ENCODE measurements around the gene TMPRSS7.

TMPRSS7 gene

DNA sequence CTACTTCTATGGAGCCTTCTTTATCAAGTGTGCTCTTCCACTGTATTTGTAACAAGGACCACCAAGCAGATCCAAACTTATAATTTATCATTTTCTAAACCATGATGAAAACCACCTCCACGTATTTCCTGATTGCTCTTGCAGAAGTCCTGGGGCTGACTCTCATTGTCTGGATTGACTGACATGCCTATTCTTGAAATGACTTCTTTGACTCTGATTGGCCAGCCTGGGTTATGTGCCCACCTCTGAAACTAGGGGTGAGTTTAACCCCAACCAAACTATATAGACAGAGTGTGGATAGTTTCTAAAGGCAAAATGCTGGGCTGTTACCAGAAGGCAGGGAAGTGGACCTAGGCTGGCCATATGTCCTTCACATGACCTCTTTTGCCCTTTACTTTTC is 12.7 kb downstream of the TMPRSS7 start:
- Histone ChIP-seq H3K9me3 (ENCODE audit: control insufficient read depth, low read length) (no peaks in the 10 kb centered on the region), H3K79me2 (no peaks in the 10 kb centered on the region), H3K4me3 (ENCODE audit: low read depth, low read length) (no peak overlapping the region), H3K27me3 (ENCODE audit: control insufficient read depth, insufficient read depth, low read length) (no peaks in the 10 kb centered on the region), H3K4me1 (no peaks in the 10 kb centered on the region), H3K4me2 (ENCODE audit: low read length) (no peak overlapping the region), H3K27ac (no peak overlapping the region), H3K36me3 (ENCODE audit: control insufficient read depth, insufficient read depth, low read length) (no peaks in the 10 kb centered on the region), H2AFZ (no peak overlapping the region), H3K9ac (no peak overlapping the region)
- TF ChIP-seq, protein P1, sequence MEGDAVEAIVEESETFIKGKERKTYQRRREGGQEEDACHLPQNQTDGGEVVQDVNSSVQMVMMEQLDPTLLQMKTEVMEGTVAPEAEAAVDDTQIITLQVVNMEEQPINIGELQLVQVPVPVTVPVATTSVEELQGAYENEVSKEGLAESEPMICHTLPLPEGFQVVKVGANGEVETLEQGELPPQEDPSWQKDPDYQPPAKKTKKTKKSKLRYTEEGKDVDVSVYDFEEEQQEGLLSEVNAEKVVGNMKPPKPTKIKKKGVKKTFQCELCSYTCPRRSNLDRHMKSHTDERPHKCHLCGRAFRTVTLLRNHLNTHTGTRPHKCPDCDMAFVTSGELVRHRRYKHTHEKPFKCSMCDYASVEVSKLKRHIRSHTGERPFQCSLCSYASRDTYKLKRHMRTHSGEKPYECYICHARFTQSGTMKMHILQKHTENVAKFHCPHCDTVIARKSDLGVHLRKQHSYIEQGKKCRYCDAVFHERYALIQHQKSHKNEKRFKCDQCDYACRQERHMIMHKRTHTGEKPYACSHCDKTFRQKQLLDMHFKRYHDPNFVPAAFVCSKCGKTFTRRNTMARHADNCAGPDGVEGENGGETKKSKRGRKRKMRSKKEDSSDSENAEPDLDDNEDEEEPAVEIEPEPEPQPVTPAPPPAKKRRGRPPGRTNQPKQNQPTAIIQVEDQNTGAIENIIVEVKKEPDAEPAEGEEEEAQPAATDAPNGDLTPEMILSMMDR (IDR thresholded peaks at IDR 0.05), result no peak

DNA sequence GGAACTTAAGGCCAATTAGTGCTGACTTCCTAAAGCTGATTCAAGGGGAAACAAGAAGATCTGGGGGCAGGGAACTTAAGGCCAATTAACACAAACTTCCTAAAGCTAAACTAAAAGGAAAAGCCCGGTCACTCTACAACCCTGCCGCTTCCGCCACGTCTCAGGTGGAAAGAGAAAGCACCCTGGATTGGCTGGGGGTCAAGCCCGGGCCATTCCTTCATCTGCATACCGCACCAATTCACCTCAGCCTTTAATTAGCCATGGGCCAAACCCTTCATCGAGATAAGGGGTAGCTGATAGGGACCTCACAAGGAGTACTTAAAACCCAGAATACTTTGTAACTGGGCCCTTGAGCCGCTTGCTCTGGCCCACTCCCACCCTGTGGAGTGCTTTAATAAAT is 14.4 kb downstream of the TMPRSS7 start:
- Histone ChIP-seq H3K4me3 (ENCODE audit: low read depth, low read length) (no peak overlapping the region), H3K9me3 (ENCODE audit: control insufficient read depth, low read length) (no peaks in the 10 kb centered on the region), H3K4me2 (ENCODE audit: low read length) (no peak overlapping the region), H2AFZ (no peak overlapping the region), H3K36me3 (ENCODE audit: control insufficient read depth, insufficient read depth, low read length) (no peaks in the 10 kb centered on the region), H3K27me3 (ENCODE audit: control insufficient read depth, insufficient read depth, low read length) (no peaks in the 10 kb centered on the region), H3K4me1 (no peaks in the 10 kb centered on the region), H3K79me2 (no peaks in the 10 kb centered on the region), H3K9ac (no peak overlapping the region), H3K27ac (no peak overlapping the region)
- TF ChIP-seq, protein P1 (IDR thresholded peaks at IDR 0.05), result no peak

DNA sequence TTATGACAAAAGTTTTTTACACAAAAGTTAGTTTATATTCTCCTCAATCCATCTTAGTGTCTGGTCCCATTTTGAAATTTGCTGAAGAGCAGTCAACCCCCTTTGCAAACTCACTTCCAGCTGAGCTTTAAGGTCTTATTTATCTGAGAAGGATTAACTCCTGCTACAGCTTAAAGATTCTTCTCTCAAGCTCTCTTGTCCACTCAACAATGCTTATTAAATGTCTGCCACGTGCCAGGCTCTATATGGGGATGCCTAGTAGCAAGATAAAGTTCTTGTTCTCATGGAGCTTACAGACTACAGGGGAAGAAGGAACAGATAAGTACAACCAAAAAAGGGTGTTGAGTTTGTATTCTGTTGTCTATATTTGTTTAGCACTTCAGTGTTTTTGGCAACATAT is 18.7 kb downstream of the TMPRSS7 start:
- H3K27ac ChIP-seq, result no peak overlapping the region
- no peak overlapping the region for H3K4me2 ChIP-seq (ENCODE audit: low read length)
- no peak overlapping the region for H3K9ac ChIP-seq
- no peak overlapping the region for H3K4me3 ChIP-seq (ENCODE audit: low read depth, low read length)
- no peaks in the 10 kb centered on the region for H3K79me2 ChIP-seq
- H3K27me3 ChIP-seq (ENCODE audit: control insufficient read depth, insufficient read depth, low read length), result no peaks in the 10 kb centered on the region
- H3K36me3 ChIP-seq (ENCODE audit: control insufficient read depth, insufficient read depth, low read length), result no peaks in the 10 kb centered on the region
- no peak overlapping the region for H2AFZ ChIP-seq
- H3K4me1 ChIP-seq, result no peaks in the 10 kb centered on the region
- no peaks in the 10 kb centered on the region for H3K9me3 ChIP-seq (ENCODE audit: control insufficient read depth, low read length)
- TF ChIP-seq, protein P1 (IDR thresholded peaks at IDR 0.05), result no peak

DNA sequence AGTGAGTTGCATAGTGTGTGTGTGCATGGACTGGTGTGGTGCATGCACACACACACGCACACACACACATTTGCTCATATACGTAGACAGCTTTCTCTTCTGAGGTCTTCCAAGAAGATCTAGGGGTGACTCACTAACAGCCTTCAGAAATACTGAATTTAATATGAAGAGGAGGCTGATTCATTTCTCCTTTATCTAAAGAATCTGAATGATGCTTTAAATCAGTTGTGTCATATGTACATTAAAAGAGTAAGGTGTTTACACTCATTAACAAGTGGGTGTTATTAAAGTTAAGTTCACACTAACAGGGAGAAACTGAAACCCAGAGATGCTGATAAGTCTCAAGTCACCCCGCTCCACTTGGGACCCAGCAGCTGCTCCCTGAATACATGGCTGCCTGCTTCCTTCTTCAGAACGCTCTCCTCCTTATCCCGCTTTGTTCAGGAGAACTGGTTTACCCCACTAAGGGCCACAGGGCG is 22.0 kb downstream of the TMPRSS7 start:
- Histone ChIP-seq H3K9me3 (ENCODE audit: control insufficient read depth, low read length) (no peaks in the 10 kb centered on the region), H2AFZ (no peak overlapping the region), H3K27ac (no peak overlapping the region)

DNA sequence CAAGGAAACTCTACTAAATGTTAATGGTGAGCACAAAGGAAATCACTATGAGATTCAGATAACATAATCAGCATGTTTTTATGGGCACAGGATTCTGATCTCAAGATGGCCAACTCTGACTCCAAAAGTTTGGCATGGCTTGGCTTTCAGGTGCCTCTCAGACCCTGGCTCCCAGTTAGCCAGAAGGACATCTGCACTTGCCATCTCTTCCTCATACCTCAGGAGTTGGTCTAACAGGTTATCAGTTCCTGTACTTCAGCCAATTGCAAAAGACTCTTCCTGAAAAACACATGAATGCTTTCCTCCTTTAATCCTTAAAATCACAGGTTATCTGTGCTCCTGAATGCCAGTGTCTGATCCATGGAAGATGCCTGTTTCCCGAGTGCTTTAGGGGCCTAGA is 25.0 kb downstream of the TMPRSS7 start:
- Histone ChIP-seq H3K36me3 (ENCODE audit: control insufficient read depth, insufficient read depth, low read length) (no peaks in the 10 kb centered on the region), H3K9me3 (ENCODE audit: control insufficient read depth, low read length) (no peaks in the 10 kb centered on the region), H3K27ac (no peak overlapping the region), H3K4me3 (ENCODE audit: low read depth, low read length) (no peak overlapping the region), H3K4me1 (no peaks in the 10 kb centered on the region), H2AFZ (no peak overlapping the region), H3K27me3 (ENCODE audit: control insufficient read depth, insufficient read depth, low read length) (no peaks in the 10 kb centered on the region), H3K79me2 (no peaks in the 10 kb centered on the region), H3K4me2 (ENCODE audit: low read length) (no peak overlapping the region), H3K9ac (no peak overlapping the region)
- TF ChIP-seq, protein P1 (IDR thresholded peaks at IDR 0.05), result no peak

More for the DNA sequence above, 22.0 kb downstream of the TMPRSS7 start:
- Histone ChIP-seq H3K27me3 (ENCODE audit: control insufficient read depth, insufficient read depth, low read length) (no peaks in the 10 kb centered on the region), H3K79me2 (no peaks in the 10 kb centered on the region), H3K9ac (no peak overlapping the region), H3K36me3 (ENCODE audit: control insufficient read depth, insufficient read depth, low read length) (no peaks in the 10 kb centered on the region), H3K4me3 (ENCODE audit: low read depth, low read length) (no peak overlapping the region), H3K4me1 (no peaks in the 10 kb centered on the region), H3K4me2 (ENCODE audit: low read length) (no peak overlapping the region)
- TF ChIP-seq, protein P1 (IDR thresholded peaks at IDR 0.05), result no peak

All from parathyroid adenoma (tissue), 2 donors.